Stimulated activated memory B cell treated with anti-CD40 and anti-IgM and Interleukin-4, amounts not matched to agents 10 μg/mL and 1 μg/mL and 100 μg/mL, for 72 hours (primary cell): ENCODE measurements around the gene CDKAL1.

Source experiments
- ATAC-seq: fragments of 150-1000 bp; cut with Tn5 transposase; 2 replicates; pipeline ENCODE4 v1.10.0; 2021
- H3K27ac Mint-ChIP-seq: one replicate; pipeline ENCODE4 v1.8.0; 2022; ENCODE audit warnings: mild to moderate bottlenecking, mixed read lengths
- H3K27me3 Mint-ChIP-seq: one replicate; pipeline ENCODE4 v1.8.0; 2022; ENCODE audit warnings: mixed read lengths
- H3K36me3 Mint-ChIP-seq: one replicate; pipeline ENCODE4 v1.8.0; 2022; ENCODE audit warnings: mixed read lengths
- H3K4me1 Mint-ChIP-seq: one replicate; pipeline ENCODE4 v1.8.0; 2022; ENCODE audit warnings: mixed read lengths
- H3K4me3 Mint-ChIP-seq: one replicate; pipeline ENCODE4 v1.8.0; 2022; ENCODE audit warnings: mild to moderate bottlenecking, moderate library complexity, mixed read lengths
- H3K9me3 Mint-ChIP-seq: one replicate; pipeline ENCODE4 v1.8.0; 2022; ENCODE audit warnings: mixed read lengths

The CDKAL1 gene

DNA sequence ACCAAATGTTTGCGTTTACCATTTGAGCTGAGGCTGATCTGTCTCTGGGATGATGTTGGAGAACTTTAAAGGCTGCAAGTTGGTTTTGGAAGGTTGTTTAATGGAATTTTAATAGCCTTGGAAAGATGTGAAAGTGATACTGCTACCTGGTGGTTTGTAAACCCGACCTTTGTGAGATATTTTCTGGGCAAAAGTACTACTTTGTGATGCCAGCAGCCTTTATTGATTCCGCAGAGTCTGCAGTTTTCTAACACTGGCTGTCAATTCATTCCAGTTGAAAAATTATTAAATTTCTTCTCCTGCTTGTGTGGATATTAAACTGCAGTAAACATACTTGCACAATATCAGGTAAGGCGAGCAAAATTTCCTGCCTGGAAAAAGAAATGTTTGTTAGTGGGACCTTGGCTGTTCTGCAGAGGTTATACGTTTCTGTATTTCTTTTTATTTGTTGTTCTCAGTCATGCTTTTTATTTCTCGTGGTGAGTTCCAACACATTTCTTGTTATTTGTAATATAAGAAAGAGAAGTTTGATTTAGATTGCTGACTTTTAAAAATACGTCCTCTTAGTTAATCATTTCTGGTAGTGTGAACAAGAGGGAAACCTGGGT is 322.5 kb downstream of the CDKAL1 start:
- H3K4me3 Mint-ChIP-seq, result no peak overlapping the region
- ATAC-seq, result no peak
- no peak overlapping the region for H3K27ac Mint-ChIP-seq
- no peaks in the 10 kb centered on the region for H3K27me3 Mint-ChIP-seq
- peaks cover 13% of the 10 kb centered on the region for H3K36me3 Mint-ChIP-seq
- no peaks in the 10 kb centered on the region for H3K4me1 Mint-ChIP-seq
- H3K9me3 Mint-ChIP-seq, result no peaks in the 10 kb centered on the region

- Mint-ChIP-seq H3K36me3 (peaks cover 8% of the 10 kb centered on the region), H3K9me3 (no peaks in the 10 kb centered on the region), H3K4me1 (no peaks in the 10 kb centered on the region), H3K27ac (no peak overlapping the region), H3K27me3 (no peaks in the 10 kb centered on the region), H3K4me3 (no peak overlapping the region)
- ATAC-seq, result no peak
These were observed 327.2 kb downstream of the CDKAL1 start for GRCh38 chr6:20861481-20861880.

DNA sequence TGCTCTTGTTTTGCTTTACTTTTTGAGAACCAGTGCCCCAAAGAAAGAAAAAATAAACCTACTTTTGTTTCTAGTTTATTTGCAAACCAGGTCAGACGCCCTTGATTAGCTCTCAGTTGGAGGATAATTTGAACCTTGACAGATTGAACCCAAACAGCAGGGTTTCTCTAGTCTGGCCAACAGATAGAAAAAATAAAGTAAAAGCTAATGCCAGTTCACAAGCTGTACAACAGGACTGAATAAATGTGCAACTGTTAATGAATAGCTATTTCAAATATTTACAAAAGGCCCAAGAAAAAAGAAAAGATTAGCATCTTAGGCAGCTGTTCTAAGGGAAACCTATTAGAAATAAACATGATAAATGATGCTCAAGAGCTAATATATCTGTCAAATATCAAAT is 331.8 kb downstream of the CDKAL1 start:
- Mint-ChIP-seq H3K27me3 (no peaks in the 10 kb centered on the region), H3K9me3 (no peaks in the 10 kb centered on the region), H3K36me3 (no peaks in the 10 kb centered on the region), H3K27ac (no peak overlapping the region), H3K4me3 (no peak overlapping the region), H3K4me1 (no peaks in the 10 kb centered on the region)
- ATAC-seq, result no peak

- Mint-ChIP-seq H3K4me3 (no peak overlapping the region), H3K9me3 (no peaks in the 10 kb centered on the region), H3K27ac (no peak overlapping the region), H3K27me3 (no peaks in the 10 kb centered on the region), H3K36me3 (no peaks in the 10 kb centered on the region), H3K4me1 (no peaks in the 10 kb centered on the region)
- ATAC-seq, result no peak
These were observed 332.9 kb downstream of the CDKAL1 start for GRCh38 chr6:20866935-20867703.

DNA sequence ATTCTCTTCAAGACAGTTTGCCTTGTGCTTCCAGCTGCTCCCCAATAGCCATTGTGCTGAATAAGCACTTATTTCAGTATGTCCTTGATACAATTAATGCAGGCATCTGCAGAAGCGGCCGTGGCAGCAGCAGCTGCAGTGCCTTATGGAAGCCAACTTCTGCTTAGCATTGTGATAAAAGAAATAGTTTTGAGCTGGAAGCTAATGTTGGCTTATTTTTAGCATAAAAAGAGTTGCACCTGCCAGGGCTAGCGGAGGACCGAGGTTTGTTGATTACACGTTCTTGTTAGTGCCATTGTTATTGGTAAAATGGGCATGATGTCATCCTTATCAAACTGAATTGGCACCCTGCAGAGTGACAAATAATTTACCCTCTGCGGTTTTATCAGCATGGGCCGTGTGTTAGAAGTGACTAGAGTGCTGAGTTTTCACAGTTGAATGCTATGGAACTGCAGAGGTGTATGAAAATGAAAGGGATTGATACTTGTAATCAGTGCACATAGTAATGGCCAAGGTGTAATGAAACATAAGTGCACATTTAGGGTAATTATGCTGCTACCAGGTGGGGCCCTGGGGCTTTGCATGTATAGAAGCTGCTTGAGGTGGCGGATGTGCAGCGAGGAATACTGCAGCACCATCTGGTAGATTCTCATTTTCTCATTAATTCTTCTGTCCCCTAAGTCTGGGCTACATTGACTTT is 334.3 kb downstream of the CDKAL1 start:
- Mint-ChIP-seq H3K27me3 (no peaks in the 10 kb centered on the region), H3K9me3 (no peaks in the 10 kb centered on the region), H3K27ac (no peak overlapping the region), H3K4me3 (no peak overlapping the region), H3K4me1 (no peaks in the 10 kb centered on the region), H3K36me3 (no peaks in the 10 kb centered on the region)
- ATAC-seq, result no peak

DNA sequence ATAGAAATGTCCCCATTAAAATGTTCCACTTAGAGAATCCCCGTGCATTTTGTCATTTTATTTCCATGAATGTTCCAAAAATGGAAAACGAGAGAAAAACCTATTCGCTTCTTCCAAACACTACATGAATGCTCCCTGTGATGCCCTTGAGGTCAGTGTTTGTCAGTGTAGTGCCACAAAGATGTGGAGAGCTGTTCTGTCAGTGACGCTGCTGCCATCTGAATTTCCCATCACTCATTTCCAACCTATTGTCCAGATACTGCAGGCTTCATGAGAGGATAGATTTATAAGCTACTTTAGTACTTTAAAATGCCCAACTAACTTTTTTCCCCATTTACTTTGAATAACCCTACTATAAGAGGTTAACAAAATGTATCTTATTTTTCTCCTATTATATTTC is 335.8 kb downstream of the CDKAL1 start:
- ATAC-seq, result no peak
- H3K4me3 Mint-ChIP-seq, result no peak overlapping the region
- no peaks in the 10 kb centered on the region for H3K27me3 Mint-ChIP-seq
- H3K4me1 Mint-ChIP-seq, result no peaks in the 10 kb centered on the region
- no peaks in the 10 kb centered on the region for H3K9me3 Mint-ChIP-seq
- H3K36me3 Mint-ChIP-seq, result no peaks in the 10 kb centered on the region
- H3K27ac Mint-ChIP-seq, result no peak overlapping the region

GRCh38 chr6:20870493-20870892 is 336.2 kb downstream of the CDKAL1 start:
- ATAC-seq, result no peak
- Mint-ChIP-seq H3K36me3 (no peaks in the 10 kb centered on the region), H3K27me3 (no peaks in the 10 kb centered on the region), H3K4me3 (no peak overlapping the region), H3K27ac (no peak overlapping the region), H3K9me3 (no peaks in the 10 kb centered on the region), H3K4me1 (no peaks in the 10 kb centered on the region)

GRCh38 chr6:20873425-20874190 is 339.4 kb downstream of the CDKAL1 start:
- no peak overlapping the region for H3K4me3 Mint-ChIP-seq
- H3K4me1 Mint-ChIP-seq, result peaks cover 9% of the 10 kb centered on the region
- no peak for ATAC-seq
- H3K27me3 Mint-ChIP-seq, result no peaks in the 10 kb centered on the region
- H3K9me3 Mint-ChIP-seq, result no peaks in the 10 kb centered on the region
- H3K36me3 Mint-ChIP-seq, result no peaks in the 10 kb centered on the region
- H3K27ac Mint-ChIP-seq, result no peak overlapping the region

GRCh38 chr6:20875369-20875963 is 341.2 kb downstream of the CDKAL1 start:
- H3K4me1 Mint-ChIP-seq, result peaks cover 9% of the 10 kb centered on the region
- H3K36me3 Mint-ChIP-seq, result peaks cover 8% of the 10 kb centered on the region
- H3K27me3 Mint-ChIP-seq, result no peaks in the 10 kb centered on the region
- no peak overlapping the region for H3K27ac Mint-ChIP-seq
- H3K4me3 Mint-ChIP-seq, result no peak overlapping the region
- ATAC-seq, result no peak
- no peaks in the 10 kb centered on the region for H3K9me3 Mint-ChIP-seq

GRCh38 chr6:20876036-20876435 is 341.8 kb downstream of the CDKAL1 start:
- H3K4me3 Mint-ChIP-seq, result no peak overlapping the region
- H3K27me3 Mint-ChIP-seq, result no peaks in the 10 kb centered on the region
- peaks cover 11% of the 10 kb centered on the region for H3K36me3 Mint-ChIP-seq
- H3K27ac Mint-ChIP-seq, result no peak overlapping the region
- ATAC-seq, result no peak
- H3K9me3 Mint-ChIP-seq, result no peaks in the 10 kb centered on the region
- peaks cover 9% of the 10 kb centered on the region for H3K4me1 Mint-ChIP-seq

DNA sequence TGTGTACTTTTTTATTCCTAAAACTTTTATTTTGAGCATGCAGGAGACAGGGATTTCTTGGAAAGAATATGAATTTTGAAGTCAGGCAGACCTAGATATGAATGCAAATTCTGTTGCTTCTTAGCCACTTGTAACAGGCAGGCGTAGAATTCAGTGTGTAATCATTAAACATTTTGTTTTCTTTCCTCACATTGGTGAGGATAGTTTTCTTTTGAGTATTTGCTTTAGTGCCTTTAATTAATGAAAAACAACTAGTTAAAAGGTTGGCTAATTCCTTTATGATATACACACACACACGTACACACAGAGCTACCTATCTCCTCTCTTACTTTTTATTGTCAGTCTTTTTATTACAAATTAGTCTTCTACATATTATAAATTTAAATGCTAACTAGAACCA is 342.3 kb downstream of the CDKAL1 start:
- Mint-ChIP-seq H3K27ac (no peak overlapping the region), H3K36me3 (peaks cover 16% of the 10 kb centered on the region), H3K4me3 (no peak overlapping the region), H3K9me3 (no peaks in the 10 kb centered on the region), H3K27me3 (no peaks in the 10 kb centered on the region), H3K4me1 (peaks cover 9% of the 10 kb centered on the region)
- no peak for ATAC-seq

GRCh38 chr6:20877008-20877937 is 343.0 kb downstream of the CDKAL1 start:
- Mint-ChIP-seq H3K27me3 (no peaks in the 10 kb centered on the region), H3K9me3 (peaks cover 2% of the 10 kb centered on the region), H3K27ac (peak overlapping the region; percentile 11), H3K4me1 (peaks cover 9% of the 10 kb centered on the region), H3K36me3 (peaks cover 23% of the 10 kb centered on the region), H3K4me3 (no peak overlapping the region)
- ATAC-seq, result peak; percentile 92

GRCh38 chr6:20879121-20879520 is 344.9 kb downstream of the CDKAL1 start:
- H3K9me3 Mint-ChIP-seq, result peaks cover 6% of the 10 kb centered on the region
- H3K4me3 Mint-ChIP-seq, result no peak overlapping the region
- peaks cover 41% of the 10 kb centered on the region for H3K36me3 Mint-ChIP-seq
- ATAC-seq, result no peak
- peaks cover 9% of the 10 kb centered on the region for H3K4me1 Mint-ChIP-seq
- H3K27me3 Mint-ChIP-seq, result no peaks in the 10 kb centered on the region
- H3K27ac Mint-ChIP-seq, result no peak overlapping the region

DNA sequence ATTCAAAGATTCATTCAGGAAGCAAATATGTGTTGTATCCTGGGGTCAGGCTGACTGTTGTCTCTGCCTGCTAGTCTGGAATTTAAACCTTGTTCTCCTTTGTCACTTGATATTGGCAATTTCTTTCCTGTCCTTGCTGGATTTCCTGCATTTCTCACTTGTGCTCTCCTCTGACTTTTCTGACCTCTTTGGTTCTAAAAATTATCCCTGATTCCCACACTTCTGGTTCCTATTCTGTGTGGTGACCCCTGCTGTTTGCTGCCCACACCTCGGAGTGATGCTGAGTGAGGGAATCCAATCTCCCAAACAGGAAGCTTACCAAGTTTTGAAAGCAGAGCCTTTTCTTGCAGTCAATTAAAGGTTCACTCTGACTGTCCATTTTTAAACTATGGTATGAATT is 345.3 kb downstream of the CDKAL1 start:
- Mint-ChIP-seq H3K27ac (no peak overlapping the region), H3K4me3 (no peak overlapping the region), H3K4me1 (peaks cover 9% of the 10 kb centered on the region), H3K36me3 (peaks cover 45% of the 10 kb centered on the region), H3K27me3 (no peaks in the 10 kb centered on the region), H3K9me3 (peaks cover 8% of the 10 kb centered on the region)
- no peak for ATAC-seq
